Nucleus accumbens (tissue), 56 donors: Measurements from ENCODE around the gene NEDD4L.
"Not testable (repeated sequence)": the region's sequence is repeated elsewhere in the genome, so short reads cannot be mapped to it uniquely, and the experiment has no call there.

Source experiments
- DNase-seq, 56 donors: peaks; one replicate each; lab custom pipeline; 2025; lab: John Stamatoyannopoulos, UW

NEDD4L gene

GRCh38 chr18:58272779-58273435 is 228.9 kb downstream of the NEDD4L start:
- no peak for DNase-seq

DNA sequence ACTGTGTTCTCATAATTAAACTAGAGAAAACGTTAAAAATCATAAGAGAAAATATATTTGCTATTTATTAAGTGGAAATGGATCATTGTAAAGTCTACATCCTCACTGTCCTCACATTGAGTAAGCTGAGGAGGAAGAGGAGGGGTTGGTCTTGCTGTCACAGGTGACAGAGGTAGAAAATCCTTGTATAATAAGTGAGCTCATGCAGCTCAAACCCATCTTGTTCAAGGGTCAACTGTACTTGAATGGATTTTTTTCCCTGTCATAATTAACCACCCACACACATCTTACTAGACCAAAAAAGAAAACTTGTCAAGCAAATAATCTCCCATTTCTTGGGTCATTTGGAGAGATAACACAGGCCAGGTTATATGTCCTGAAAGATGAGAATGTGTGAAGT is 231.2 kb downstream of the NEDD4L start:
- DNase-seq = no peak

GRCh38 chr18:58276789-58277739 is 233.0 kb downstream of the NEDD4L start:
- no peak for DNase-seq

DNA sequence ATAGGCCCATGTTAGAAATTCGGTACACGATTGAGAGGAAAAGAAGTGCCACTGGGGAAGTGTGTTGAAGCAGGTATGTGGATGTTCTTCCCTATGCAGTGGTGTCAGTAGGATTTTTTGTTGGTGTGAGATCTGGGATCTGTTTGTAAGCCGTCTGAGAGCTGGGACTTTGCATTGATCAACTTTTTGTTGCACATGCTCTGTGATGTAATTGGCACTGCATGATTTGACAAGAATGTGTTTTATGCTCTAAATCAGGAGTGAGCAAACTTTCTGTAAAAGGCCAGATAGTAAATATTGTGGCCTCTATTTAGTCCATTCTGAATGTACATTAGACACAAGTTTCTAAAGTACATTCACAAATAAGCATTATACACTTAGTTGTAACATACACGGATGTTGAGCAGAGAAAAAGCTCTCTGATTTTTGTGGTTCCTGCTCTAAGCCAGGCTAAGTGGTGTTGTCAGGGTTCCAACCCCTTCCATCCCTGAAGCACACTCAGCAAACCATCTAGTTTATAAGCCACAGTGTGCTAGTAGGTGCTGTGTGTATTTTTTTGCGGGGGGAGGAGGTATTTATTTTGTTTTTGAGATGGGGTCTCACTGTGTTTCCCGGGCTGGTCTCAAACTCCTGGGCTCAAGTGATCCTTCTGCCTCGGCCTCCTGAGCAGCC is 235.6 kb downstream of the NEDD4L start:
- DNase-seq = no peak

DNA sequence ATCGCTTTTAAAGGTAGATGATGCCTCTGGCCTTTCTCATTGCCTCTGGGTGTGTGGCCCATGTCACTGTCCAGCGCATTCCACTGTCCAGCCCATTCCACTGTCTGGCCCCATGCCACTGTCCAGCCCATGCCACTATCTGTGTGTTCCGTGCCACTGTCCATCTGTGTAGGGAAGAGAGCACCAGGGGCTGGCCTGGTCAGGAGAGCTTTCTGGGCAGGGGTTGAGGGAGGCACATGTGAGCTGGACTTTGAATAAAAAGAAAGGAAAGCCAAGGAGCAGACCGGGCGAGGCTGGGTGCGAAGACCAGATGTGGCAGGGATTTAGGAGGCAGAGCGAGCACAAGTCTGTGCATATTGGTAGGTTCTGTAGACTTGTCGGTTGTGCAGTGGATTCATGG is 236.2 kb downstream of the NEDD4L start:
- DNase-seq = no peak

- DNase-seq = not testable (repeated sequence)
These were observed 238.8 kb downstream of the NEDD4L start for GRCh38 chr18:58282872-58283271.

GRCh38 chr18:58284699-58285448 is 240.8 kb downstream of the NEDD4L start:
- no peak for DNase-seq

- no peak for DNase-seq
These were observed 241.6 kb downstream of the NEDD4L start for GRCh38 chr18:58285449-58286130.

GRCh38 chr18:58286632-58287352 is 242.8 kb downstream of the NEDD4L start:
- no peak for DNase-seq

DNA sequence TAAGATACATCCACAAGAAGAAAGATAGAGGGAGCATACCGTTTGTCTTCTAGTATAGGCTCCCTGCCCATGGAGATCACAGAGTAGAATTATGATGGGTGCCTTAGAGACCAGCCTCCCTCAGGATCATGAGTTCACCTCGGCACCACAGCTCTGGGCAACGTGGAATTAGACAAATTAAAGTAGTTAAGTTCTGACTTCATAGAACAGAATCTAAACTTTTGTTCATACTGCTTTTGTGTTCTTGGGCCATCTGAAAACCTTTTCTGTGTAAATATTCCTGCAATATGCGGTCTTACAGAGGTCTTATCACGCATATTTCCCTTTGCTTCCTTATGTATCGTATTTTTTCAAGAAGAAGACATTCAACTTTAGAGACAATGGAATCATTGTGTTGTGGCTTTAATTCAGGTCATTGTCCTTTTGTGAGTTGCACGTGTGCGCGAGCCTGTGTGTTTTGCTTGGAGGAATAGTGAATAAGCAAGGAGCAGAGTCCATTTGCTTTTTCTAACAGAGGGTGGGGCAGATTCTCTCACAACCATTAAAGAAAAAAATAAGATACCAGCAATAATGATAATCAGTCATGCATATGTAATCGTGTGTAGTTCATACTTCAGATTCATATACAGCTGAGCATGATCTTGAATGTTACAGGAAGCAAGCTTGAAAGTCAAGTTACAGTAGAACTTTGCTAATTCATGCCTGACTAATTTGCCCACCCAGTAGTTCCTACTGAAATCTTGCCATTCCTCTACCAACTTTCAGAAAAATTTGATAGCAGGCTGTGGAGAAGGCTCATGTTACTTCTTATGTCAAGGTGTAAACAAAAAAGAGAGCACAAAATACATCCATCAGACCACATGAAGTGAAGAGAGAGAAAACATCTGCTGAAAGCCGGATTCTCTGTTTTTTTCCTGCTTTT is 243.6 kb downstream of the NEDD4L start:
- DNase-seq = no peak

DNA sequence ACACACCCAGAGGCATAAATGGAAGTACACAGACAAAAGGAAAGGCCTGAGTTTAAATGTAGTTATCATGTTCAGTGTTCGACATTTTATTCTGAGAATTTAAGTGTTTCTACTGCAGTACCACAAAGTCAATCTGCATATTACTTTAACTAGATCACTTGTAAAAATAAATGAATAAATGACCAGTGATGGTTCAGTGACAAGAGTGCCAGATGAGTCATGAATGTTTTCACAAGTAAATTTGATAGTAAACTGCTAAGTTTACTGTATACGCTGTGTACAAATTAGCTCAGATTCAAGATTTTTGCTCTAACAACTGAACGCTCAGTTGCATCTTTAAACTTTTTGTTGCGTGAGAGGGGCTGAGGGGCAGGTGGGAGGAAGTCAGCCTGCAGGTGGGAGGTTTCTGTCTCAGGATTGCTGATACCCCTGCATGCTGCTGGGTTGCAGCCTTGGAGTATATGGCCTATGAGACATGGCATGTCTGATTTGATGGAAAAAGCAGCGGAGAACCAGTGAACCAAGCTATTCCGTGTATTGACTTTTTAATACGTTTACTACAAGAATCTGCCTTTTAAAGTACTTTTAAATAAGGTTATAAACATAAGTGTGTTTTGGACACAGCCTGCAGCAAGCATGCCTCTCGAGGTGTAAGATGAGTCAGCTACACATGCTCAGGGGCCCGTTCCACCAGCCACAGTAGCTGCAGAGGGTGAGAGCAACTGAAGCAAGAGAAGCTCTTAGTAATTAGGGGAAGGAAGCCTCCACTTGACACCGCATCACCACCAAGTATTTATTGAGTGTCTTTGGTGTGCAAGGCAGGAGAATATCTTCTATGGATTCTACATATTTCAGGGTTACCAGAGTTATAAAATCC is 245.1 kb downstream of the NEDD4L start:
- peak in 7 of 56 donors; percentile 5 to 33 (median 14) for DNase-seq

GRCh38 chr18:58290116-58290695 is 246.2 kb downstream of the NEDD4L start:
- DNase-seq = no peak

DNA sequence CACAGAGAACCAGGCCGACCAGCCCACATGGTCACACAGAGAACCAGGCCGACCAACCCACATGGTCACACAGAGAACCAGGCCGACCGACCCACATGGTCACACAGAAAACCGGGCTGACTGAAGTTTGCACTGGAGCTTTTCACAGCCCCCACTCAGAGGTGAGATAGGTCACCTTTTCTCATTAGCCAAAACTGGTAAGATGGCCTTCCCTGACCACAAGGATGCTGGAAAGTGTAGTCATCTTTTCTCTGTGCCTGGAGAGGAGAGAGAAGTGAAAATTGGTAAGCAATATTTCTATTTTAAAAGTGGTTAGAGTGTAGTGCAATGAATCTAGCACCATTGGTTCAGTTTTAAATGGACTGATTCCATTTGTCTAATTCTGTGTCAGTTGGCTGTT is 247.1 kb downstream of the NEDD4L start:
- DNase-seq = no peak

DNA sequence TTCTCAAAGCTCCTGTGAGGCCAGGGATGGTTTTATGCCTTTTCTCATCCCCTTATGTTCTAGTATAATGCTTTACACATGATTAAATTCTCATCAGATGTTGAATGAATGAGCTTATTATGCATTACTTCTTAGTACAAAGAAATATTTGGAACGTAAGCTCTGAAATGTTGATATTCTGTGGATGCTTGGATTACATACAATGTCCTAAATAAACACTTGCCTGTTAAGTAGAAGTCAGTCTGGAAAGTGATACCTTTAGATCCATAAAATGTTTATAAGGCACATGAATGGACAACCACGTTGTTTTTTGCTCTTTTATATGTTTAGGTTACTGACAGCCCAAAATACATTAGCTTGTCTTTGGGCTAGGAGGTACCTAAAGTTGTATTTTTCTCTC is 248.6 kb downstream of the NEDD4L start:
- no peak for DNase-seq

DNA sequence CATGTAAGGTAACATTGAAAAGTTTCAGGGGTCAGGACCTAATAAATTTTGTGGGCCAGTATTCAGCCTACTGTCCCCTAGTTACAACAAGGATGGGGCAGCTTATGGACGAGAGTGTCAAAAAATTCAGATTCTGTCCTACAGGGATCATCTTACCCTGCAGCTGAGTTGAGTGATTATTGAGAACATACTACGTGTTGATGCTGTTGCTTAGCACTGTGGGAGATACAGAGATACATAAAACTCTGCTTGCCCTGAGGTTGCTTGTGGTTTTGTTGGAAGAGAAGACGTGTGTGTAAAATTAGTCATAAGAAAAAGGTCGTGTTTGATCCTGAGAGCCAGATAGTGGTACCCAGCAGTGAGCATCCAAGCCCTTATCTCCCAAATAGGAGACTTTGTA is 253.2 kb downstream of the NEDD4L start:
- no peak for DNase-seq

DNA sequence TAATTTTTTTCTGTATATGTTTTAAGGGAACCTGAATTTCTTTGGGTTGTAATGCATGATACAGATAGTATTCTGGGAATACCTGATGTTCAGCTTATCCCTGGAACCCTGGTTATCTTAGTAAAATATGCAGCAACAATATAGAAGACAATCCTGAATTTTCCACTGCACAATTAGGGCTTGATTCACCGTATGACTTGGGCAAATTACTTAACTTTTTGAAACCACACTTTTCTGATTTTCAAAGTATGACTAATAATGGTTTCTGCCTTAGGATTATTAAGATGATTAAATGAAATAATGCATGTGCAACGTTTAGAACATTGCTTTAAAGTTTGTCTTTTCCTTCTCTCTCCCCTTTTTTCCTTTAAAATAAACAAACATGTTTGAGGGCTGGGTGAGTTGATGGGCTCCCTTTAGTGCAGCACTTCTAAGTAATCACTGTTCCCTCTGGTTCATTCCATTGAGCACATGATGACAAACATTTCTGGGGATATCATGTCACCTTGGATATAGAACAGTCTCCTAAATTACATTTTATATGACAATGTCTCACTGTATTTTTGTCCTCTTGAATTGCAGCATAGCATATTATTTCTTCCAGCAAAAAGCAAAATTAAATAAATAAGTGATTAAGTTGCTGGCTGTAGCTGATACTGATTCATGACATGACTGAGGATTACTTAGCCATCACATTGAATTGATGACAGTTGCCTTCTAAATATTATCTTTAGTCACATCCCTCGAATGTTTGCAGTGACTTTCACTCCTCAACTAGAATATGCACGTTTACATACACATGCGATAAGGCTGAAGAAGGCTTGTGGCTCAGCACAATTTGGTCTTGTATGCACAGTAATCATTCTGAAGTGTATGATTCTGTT is 254.5 kb downstream of the NEDD4L start:
- DNase-seq = no peak
